OCI-LY1 (cell line): ENCODE measurements around the gene MZT2B.
"Not testable (repeated sequence)": the region's sequence is repeated elsewhere in the genome, so short reads cannot be mapped to it uniquely, and the experiment has no call there.

Experiments used
- EZH2 ChIP-seq: fragments of 200-600 bp; sonication (generic), shearing (Covaris generic); IDR thresholded peaks from 2 replicates; pipeline ENCODE4 v1.8.0; 2017; ENCODE audit warnings: borderline replicate concordance, mixed run types, mild to moderate bottlenecking, antibody characterized with exemption, low read length, moderate library complexity, mixed read lengths
- TF ChIP-seq, protein P1 (sequence below): fragments of 200-600 bp; sonication (generic), shearing (Covaris generic); IDR thresholded peaks from 2 replicates; pipeline ENCODE4 v1.5.1; 2017; ENCODE audit warnings: mild to moderate bottlenecking, antibody characterized with exemption, low read length, moderate library complexity, mixed read lengths

DNA sequence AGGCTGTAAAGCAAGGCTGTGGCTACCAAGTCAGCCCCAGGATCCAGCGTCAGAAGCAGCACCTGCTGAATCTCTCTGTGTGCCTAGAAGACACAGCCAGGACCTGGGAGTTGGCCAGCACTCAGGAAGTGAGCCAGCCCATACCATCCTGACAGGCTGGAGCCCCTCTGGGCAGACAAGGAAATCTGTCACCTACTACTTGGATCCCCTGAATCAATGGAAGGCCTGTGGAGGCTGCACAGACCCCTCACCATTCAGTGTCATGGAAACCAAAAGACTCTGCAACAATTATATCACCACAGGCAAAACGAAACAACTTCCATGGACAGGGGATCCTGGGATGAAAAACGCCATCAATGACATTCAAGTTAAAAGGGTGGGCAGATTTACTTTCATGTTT, 15.5 kb upstream of the MZT2B start:
- TF ChIP-seq, protein P1, sequence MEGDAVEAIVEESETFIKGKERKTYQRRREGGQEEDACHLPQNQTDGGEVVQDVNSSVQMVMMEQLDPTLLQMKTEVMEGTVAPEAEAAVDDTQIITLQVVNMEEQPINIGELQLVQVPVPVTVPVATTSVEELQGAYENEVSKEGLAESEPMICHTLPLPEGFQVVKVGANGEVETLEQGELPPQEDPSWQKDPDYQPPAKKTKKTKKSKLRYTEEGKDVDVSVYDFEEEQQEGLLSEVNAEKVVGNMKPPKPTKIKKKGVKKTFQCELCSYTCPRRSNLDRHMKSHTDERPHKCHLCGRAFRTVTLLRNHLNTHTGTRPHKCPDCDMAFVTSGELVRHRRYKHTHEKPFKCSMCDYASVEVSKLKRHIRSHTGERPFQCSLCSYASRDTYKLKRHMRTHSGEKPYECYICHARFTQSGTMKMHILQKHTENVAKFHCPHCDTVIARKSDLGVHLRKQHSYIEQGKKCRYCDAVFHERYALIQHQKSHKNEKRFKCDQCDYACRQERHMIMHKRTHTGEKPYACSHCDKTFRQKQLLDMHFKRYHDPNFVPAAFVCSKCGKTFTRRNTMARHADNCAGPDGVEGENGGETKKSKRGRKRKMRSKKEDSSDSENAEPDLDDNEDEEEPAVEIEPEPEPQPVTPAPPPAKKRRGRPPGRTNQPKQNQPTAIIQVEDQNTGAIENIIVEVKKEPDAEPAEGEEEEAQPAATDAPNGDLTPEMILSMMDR = not testable (repeated sequence)
- not testable (repeated sequence) for TF ChIP-seq EZH2
